ENCODE measurements around the gene ZNF576. TPM values are rescaled to one million over a fixed set of nuclear protein-coding genes. Genes with fewer than 3 reads are reported as not detected.

The ZNF576 gene
- total RNA-seq, 1 experiment from 2014 or later, result 14.1 TPM

- no peaks in the 10 kb centered on the region for H3K9me3 ChIP-seq (ENCODE audit: control insufficient read depth, insufficient read depth, low read depth, low read length)
- CTCF ChIA-PET, result interaction anchor here (0.6 kb wide), 1 partner anchor 54 kb away, joined by 3 read pairs; no protein-coding TSS in a partner anchor
- H3K4me3 ChIP-seq (ENCODE audit: low read depth in 2 of 2, low read length in 2 of 2), result no peak overlapping the region
- no peaks in the 10 kb centered on the region for H3K36me3 ChIP-seq (ENCODE audit: control insufficient read depth, insufficient read depth, low read length)
- BruUV-seq (replicated peaks), result no TSS peak
- in situ Hi-C loops (cut with HindIII; ENCODE audit: low pct_unique_long_range_greater_than_20kb, low sequenced_read_pairs) (no loop called here), intact Hi-C loops (cut with micrococcal nuclease; ENCODE audit: unreplicated experiment) (no loop called here)
- H3K4me1 ChIP-seq (ENCODE audit: control insufficient read depth, insufficient read depth, low read length), result no peaks in the 10 kb centered on the region
- POLR2A ChIA-PET, result no interaction called here
- no peak for DNase-seq (ENCODE audit: low read depth, low spot score)
- no peaks in the 10 kb centered on the region for H3K27me3 ChIP-seq (ENCODE audit: control insufficient read depth, insufficient read depth, low read length)
- H3K27ac ChIP-seq (ENCODE audit: low read length), result no peak overlapping the region
- no peak for ATAC-seq
- TF ChIP-seq POLR2AphosphoS5 (IDR thresholded peaks at IDR 0.05; ENCODE audit: low read depth, low read length) (no peak), SIN3A (IDR thresholded peaks at IDR 0.05; ENCODE audit: borderline replicate concordance, insufficient read depth, low read depth, low read length) (no peak)
- TF ChIP-seq, protein P1, sequence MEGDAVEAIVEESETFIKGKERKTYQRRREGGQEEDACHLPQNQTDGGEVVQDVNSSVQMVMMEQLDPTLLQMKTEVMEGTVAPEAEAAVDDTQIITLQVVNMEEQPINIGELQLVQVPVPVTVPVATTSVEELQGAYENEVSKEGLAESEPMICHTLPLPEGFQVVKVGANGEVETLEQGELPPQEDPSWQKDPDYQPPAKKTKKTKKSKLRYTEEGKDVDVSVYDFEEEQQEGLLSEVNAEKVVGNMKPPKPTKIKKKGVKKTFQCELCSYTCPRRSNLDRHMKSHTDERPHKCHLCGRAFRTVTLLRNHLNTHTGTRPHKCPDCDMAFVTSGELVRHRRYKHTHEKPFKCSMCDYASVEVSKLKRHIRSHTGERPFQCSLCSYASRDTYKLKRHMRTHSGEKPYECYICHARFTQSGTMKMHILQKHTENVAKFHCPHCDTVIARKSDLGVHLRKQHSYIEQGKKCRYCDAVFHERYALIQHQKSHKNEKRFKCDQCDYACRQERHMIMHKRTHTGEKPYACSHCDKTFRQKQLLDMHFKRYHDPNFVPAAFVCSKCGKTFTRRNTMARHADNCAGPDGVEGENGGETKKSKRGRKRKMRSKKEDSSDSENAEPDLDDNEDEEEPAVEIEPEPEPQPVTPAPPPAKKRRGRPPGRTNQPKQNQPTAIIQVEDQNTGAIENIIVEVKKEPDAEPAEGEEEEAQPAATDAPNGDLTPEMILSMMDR (IDR thresholded peaks at IDR 0.05), result no peak
- TF ChIP-seq, protein P2, sequence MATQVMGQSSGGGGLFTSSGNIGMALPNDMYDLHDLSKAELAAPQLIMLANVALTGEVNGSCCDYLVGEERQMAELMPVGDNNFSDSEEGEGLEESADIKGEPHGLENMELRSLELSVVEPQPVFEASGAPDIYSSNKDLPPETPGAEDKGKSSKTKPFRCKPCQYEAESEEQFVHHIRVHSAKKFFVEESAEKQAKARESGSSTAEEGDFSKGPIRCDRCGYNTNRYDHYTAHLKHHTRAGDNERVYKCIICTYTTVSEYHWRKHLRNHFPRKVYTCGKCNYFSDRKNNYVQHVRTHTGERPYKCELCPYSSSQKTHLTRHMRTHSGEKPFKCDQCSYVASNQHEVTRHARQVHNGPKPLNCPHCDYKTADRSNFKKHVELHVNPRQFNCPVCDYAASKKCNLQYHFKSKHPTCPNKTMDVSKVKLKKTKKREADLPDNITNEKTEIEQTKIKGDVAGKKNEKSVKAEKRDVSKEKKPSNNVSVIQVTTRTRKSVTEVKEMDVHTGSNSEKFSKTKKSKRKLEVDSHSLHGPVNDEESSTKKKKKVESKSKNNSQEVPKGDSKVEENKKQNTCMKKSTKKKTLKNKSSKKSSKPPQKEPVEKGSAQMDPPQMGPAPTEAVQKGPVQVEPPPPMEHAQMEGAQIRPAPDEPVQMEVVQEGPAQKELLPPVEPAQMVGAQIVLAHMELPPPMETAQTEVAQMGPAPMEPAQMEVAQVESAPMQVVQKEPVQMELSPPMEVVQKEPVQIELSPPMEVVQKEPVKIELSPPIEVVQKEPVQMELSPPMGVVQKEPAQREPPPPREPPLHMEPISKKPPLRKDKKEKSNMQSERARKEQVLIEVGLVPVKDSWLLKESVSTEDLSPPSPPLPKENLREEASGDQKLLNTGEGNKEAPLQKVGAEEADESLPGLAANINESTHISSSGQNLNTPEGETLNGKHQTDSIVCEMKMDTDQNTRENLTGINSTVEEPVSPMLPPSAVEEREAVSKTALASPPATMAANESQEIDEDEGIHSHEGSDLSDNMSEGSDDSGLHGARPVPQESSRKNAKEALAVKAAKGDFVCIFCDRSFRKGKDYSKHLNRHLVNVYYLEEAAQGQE (IDR thresholded peaks at IDR 0.05; ENCODE audit: insufficient read depth in 1 of 2, low read depth in 2 of 2, low read length in 1 of 2), result no peak
Measured at GRCh38 chr19:43589678-43590077, 6.7 kb upstream of the ZNF576 start.

GRCh38 chr19:43591904-43592772, 4.3 kb upstream of the ZNF576 start:
- CTCF ChIA-PET, result no interaction called here
- in situ Hi-C loops (cut with HindIII; ENCODE audit: low pct_unique_long_range_greater_than_20kb, low sequenced_read_pairs) (no loop called here), intact Hi-C loops (cut with micrococcal nuclease; ENCODE audit: unreplicated experiment) (no loop called here)
- no peak for ATAC-seq
- TF ChIP-seq POLR2AphosphoS5 (IDR thresholded peaks at IDR 0.05; ENCODE audit: low read depth, low read length), result no peak
- TF ChIP-seq, protein P1 (IDR thresholded peaks at IDR 0.05), result no peak
- no peak for TF ChIP-seq SIN3A (IDR thresholded peaks at IDR 0.05; ENCODE audit: borderline replicate concordance, insufficient read depth, low read depth, low read length)
- TF ChIP-seq TCF7L2 (IDR thresholded peaks at IDR 0.05; ENCODE audit: low read depth, low read length), result no peak
- TF ChIP-seq, protein P2 (IDR thresholded peaks at IDR 0.05; ENCODE audit: insufficient read depth in 1 of 2, low read depth in 2 of 2, low read length in 1 of 2), result no peak
- Histone ChIP-seq H3K4me1 (ENCODE audit: control insufficient read depth, insufficient read depth, low read length) (no peaks in the 10 kb centered on the region), H3K36me3 (ENCODE audit: control insufficient read depth, insufficient read depth, low read length) (peaks cover 6% of the 10 kb centered on the region; the same call in 1 of the 2 replicates), H3K9me3 (ENCODE audit: control insufficient read depth, insufficient read depth, low read depth, low read length) (no peaks in the 10 kb centered on the region), H3K27ac (ENCODE audit: low read length) (no peak overlapping the region), H3K27me3 (ENCODE audit: control insufficient read depth, insufficient read depth, low read length) (no peaks in the 10 kb centered on the region), H3K4me3 (ENCODE audit: low read depth in 2 of 2, low read length in 2 of 2) (no peak overlapping the region)
- BruUV-seq (replicated peaks), result no TSS peak
- DNase-seq (ENCODE audit: low read depth, low spot score), result no peak
- POLR2A ChIA-PET, result no interaction called here
